Measurements from ENCODE around the gene IFITM10.
A peak's percentile ranks its signal among the peaks of the same experiment; 100 is the strongest.

IFITM10 gene

GRCh38 chr11:1753229-1753928 is 3.0 kb upstream of the IFITM10 start:
- peaks cover 55% of the 10 kb centered on the region for H3K4me1 Mint-ChIP-seq (ENCODE audit: low read depth)

GRCh38 chr11:1752907-1753228 is 2.5 kb upstream of the IFITM10 start:
- H3K27ac Mint-ChIP-seq: no peak overlapping the region
- peaks cover 21% of the 10 kb centered on the region for H3K27me3 Mint-ChIP-seq
- H3K9me3 Mint-ChIP-seq: no peaks in the 10 kb centered on the region
- H3K4me3 Mint-ChIP-seq: no peak overlapping the region
- no peak for DNase-seq
- peaks cover 49% of the 10 kb centered on the region for H3K4me1 Mint-ChIP-seq (ENCODE audit: low read depth)
- peaks cover 34% of the 10 kb centered on the region for H3K36me3 Mint-ChIP-seq (ENCODE audit: low read depth)

More at GRCh38 chr11:1753229-1753928, 3.0 kb upstream of the IFITM10 start:
- H3K9me3 Mint-ChIP-seq: no peaks in the 10 kb centered on the region
- peaks cover 35% of the 10 kb centered on the region for H3K36me3 Mint-ChIP-seq (ENCODE audit: low read depth)
- no peak overlapping the region for H3K4me3 Mint-ChIP-seq
- peaks cover 18% of the 10 kb centered on the region for H3K27me3 Mint-ChIP-seq
- DNase-seq: no peak
- no peak overlapping the region for H3K27ac Mint-ChIP-seq

GRCh38 chr11:1751999-1752906 is 1.9 kb upstream of the IFITM10 start:
- Mint-ChIP-seq H3K27me3 (peaks cover 25% of the 10 kb centered on the region), H3K27ac (no peak overlapping the region), H3K4me3 (no peak overlapping the region), H3K9me3 (no peaks in the 10 kb centered on the region), H3K4me1 (ENCODE audit: low read depth) (peaks cover 43% of the 10 kb centered on the region), H3K36me3 (ENCODE audit: low read depth) (peaks cover 30% of the 10 kb centered on the region)
- no peak for DNase-seq

- DNase-seq: no peak
- Mint-ChIP-seq H3K36me3 (ENCODE audit: low read depth) (peaks cover 23% of the 10 kb centered on the region), H3K27ac (no peak overlapping the region), H3K4me1 (ENCODE audit: low read depth) (peaks cover 36% of the 10 kb centered on the region), H3K27me3 (peaks cover 25% of the 10 kb centered on the region), H3K4me3 (no peak overlapping the region), H3K9me3 (no peaks in the 10 kb centered on the region)
Observed at GRCh38 chr11:1751531-1751921, 1.1 kb upstream of the IFITM10 start.

GRCh38 chr11:1750840-1751530 is 590 bp upstream of the IFITM10 start:
- H3K4me1 Mint-ChIP-seq (ENCODE audit: low read depth): peaks cover 31% of the 10 kb centered on the region
- H3K36me3 Mint-ChIP-seq (ENCODE audit: low read depth): peaks cover 20% of the 10 kb centered on the region
- peaks cover 3% of the 10 kb centered on the region for H3K9me3 Mint-ChIP-seq
- no peak overlapping the region for H3K27ac Mint-ChIP-seq
- DNase-seq: no peak
- H3K4me3 Mint-ChIP-seq: no peak overlapping the region
- peaks cover 25% of the 10 kb centered on the region for H3K27me3 Mint-ChIP-seq

GRCh38 chr11:1749395-1750351 is 722 bp downstream of the IFITM10 start:
- Mint-ChIP-seq H3K4me1 (ENCODE audit: low read depth) (peaks cover 19% of the 10 kb centered on the region), H3K9me3 (peaks cover 8% of the 10 kb centered on the region), H3K4me3 (peak overlapping the region; percentile 38), H3K36me3 (ENCODE audit: low read depth) (peaks cover 8% of the 10 kb centered on the region), H3K27me3 (peaks cover 25% of the 10 kb centered on the region), H3K27ac (no peak overlapping the region)
- DNase-seq: no peak

GRCh38 chr11:1748636-1749394 is 1.6 kb downstream of the IFITM10 start:
- peaks cover 25% of the 10 kb centered on the region for H3K27me3 Mint-ChIP-seq
- peaks cover 8% of the 10 kb centered on the region for H3K36me3 Mint-ChIP-seq (ENCODE audit: low read depth)
- H3K4me3 Mint-ChIP-seq: peak overlapping the region; percentile 42
- peak; percentile 33 for DNase-seq
- peaks cover 8% of the 10 kb centered on the region for H3K9me3 Mint-ChIP-seq
- no peak overlapping the region for H3K27ac Mint-ChIP-seq
- peaks cover 19% of the 10 kb centered on the region for H3K4me1 Mint-ChIP-seq (ENCODE audit: low read depth)

- H3K4me3 Mint-ChIP-seq: no peak overlapping the region
- peaks cover 15% of the 10 kb centered on the region for H3K4me1 Mint-ChIP-seq (ENCODE audit: low read depth)
- H3K27me3 Mint-ChIP-seq: peaks cover 25% of the 10 kb centered on the region
- peak; percentile 26 for DNase-seq
- no peak overlapping the region for H3K27ac Mint-ChIP-seq
- H3K9me3 Mint-ChIP-seq: peaks cover 8% of the 10 kb centered on the region
- H3K36me3 Mint-ChIP-seq (ENCODE audit: low read depth): peaks cover 2% of the 10 kb centered on the region
Observed at GRCh38 chr11:1747753-1748635, 2.4 kb downstream of the IFITM10 start.

GRCh38 chr11:1746956-1747752 is 3.2 kb downstream of the IFITM10 start:
- peaks cover 25% of the 10 kb centered on the region for H3K27me3 Mint-ChIP-seq
- no peak overlapping the region for H3K27ac Mint-ChIP-seq

GRCh38 chr11:1746511-1746931 is 3.9 kb downstream of the IFITM10 start:
- no peaks in the 10 kb centered on the region for H3K36me3 Mint-ChIP-seq (ENCODE audit: low read depth)
- H3K4me1 Mint-ChIP-seq (ENCODE audit: low read depth): peaks cover 15% of the 10 kb centered on the region
- peaks cover 8% of the 10 kb centered on the region for H3K9me3 Mint-ChIP-seq
- no peak overlapping the region for H3K4me3 Mint-ChIP-seq
- peaks cover 25% of the 10 kb centered on the region for H3K27me3 Mint-ChIP-seq
- H3K27ac Mint-ChIP-seq: no peak overlapping the region
- peak; percentile 22 for DNase-seq

More at GRCh38 chr11:1746956-1747752, 3.2 kb downstream of the IFITM10 start:
- H3K9me3 Mint-ChIP-seq: peaks cover 8% of the 10 kb centered on the region
- H3K4me3 Mint-ChIP-seq: no peak overlapping the region
- H3K4me1 Mint-ChIP-seq (ENCODE audit: low read depth): peaks cover 15% of the 10 kb centered on the region
- H3K36me3 Mint-ChIP-seq (ENCODE audit: low read depth): no peaks in the 10 kb centered on the region
- peak; percentile 26 for DNase-seq

GRCh38 chr11:1745701-1746320 is 4.6 kb downstream of the IFITM10 start:
- H3K4me3 Mint-ChIP-seq: no peak overlapping the region
- no peak for DNase-seq
- H3K27ac Mint-ChIP-seq: no peak overlapping the region
- peaks cover 15% of the 10 kb centered on the region for H3K4me1 Mint-ChIP-seq (ENCODE audit: low read depth)
- peaks cover 8% of the 10 kb centered on the region for H3K9me3 Mint-ChIP-seq
- peaks cover 24% of the 10 kb centered on the region for H3K27me3 Mint-ChIP-seq
- no peaks in the 10 kb centered on the region for H3K36me3 Mint-ChIP-seq (ENCODE audit: low read depth)
